HCT116 (cell line): Measurements from ENCODE around the gene RNF41. TPM values are rescaled to one million over a fixed set of nuclear protein-coding genes. Genes with fewer than 3 reads are reported as not detected.

Experiments used
- ATAC-seq: fragments of 200-7000 bp; cut with Tn5 transposase; 2 replicates; pipeline ENCODE4 v1.9.1; 2020; ENCODE audit warnings: mild to moderate bottlenecking, moderate library complexity
- BruUV-seq: library from RNA; stranded (reverse); fragments of 400-500 nt; replicated peaks from 2 replicates; lab custom pipeline; 2021; lab: Mats Ljungman, UMichigan
- CTCF ChIA-PET: fragments of 300-600 bp; sonication (Branson Sonifier 250); formaldehyde crosslinking; loops from one replicate; lab custom pipeline; 2021; ENCODE audit warnings: antibody characterized with exemption; lab: Charles Lee
- POLR2A ChIA-PET: fragments of 300-600, 350-600 bp; sonication (Branson Sonifier 250); formaldehyde crosslinking; loops from one replicate; lab custom pipeline; 2021; ENCODE audit warnings: antibody characterized with exemption; lab: Charles Lee
- RAD21 ChIA-PET, 2 experiments: fragments of 300-600 bp; sonication (Branson Sonifier 250); formaldehyde crosslinking; loops; one replicate each; lab custom pipeline; 2023; ENCODE audit warnings: low total read pairs in 2 of 2; ENCODE audit not compliant: uncharacterized antibody in 2 of 2, unreplicated experiment in 2 of 2, low non-redundant PET in 1 of 2; lab: Charles Lee
- DNase-seq: peaks from one replicate; pipeline ENCODE4 v3.0.0-alpha.2; 2010; ENCODE audit warnings: low read depth, low spot score
- H2AFZ ChIP-seq: fragments of 200-600 bp; shearing (Covaris generic), sonication (generic); 2 replicates; pipeline ENCODE4 v1.6.1; 2017; ENCODE audit warnings: low read depth, mixed run types, mixed read lengths, antibody characterized with exemption, low read length; ENCODE audit not compliant: poor library complexity, severe bottlenecking
- H3K27ac ChIP-seq: 2 replicates; pipeline ENCODE4 v1.5.1; 2012; ENCODE audit warnings: low read depth, low read length
- H3K27me3 ChIP-seq: fragments of 200-600 bp; sonication (generic); 2 replicates; pipeline ENCODE4 v1.6.1; 2016; ENCODE audit warnings: mixed run types, low read length, mixed read lengths; ENCODE audit not compliant: insufficient read depth
- H3K36me3 ChIP-seq, 2 experiments: fragments of 200-500 bp in 1 of 2; fragments of 200-600 bp in 1 of 2; sonication (Bioruptor generic) in 1 of 2; sonication (generic) in 1 of 2; 2 replicates each; pipeline versions ENCODE4 v1.5.1 to v1.6.1; 2014 to 2016; ENCODE audit warnings: low read length in 2 of 2, inconsistent platforms in 1 of 2, mixed read lengths in 1 of 2, mixed run types in 1 of 2; ENCODE audit not compliant: insufficient read depth in 2 of 2, control insufficient read depth in 1 of 2
- H3K4me1 ChIP-seq, 2 experiments: fragments of 200-600 bp in 1 of 2; sonication (generic) in 1 of 2; 2 replicates each; pipeline versions ENCODE4 v1.5.1 to v1.6.1; 2012 to 2017; ENCODE audit warnings: low read length in 2 of 2, inconsistent platforms in 1 of 2, mild to moderate bottlenecking in 1 of 2, mixed read lengths in 1 of 2, mixed run types in 1 of 2, moderate library complexity in 1 of 2; ENCODE audit not compliant: insufficient read depth in 2 of 2, control insufficient read depth in 1 of 2
- H3K4me2 ChIP-seq: fragments of 200-600 bp; sonication (generic); 2 replicates; pipeline ENCODE4 v1.6.1; 2017; ENCODE audit warnings: mixed run types, low read length, mixed read lengths
- H3K4me3 ChIP-seq, 2 experiments: fragments of 200-600 bp in 1 of 2; sonication (generic) in 1 of 2; replicated peaks in 1 of 2; 2 replicates each; pipeline ENCODE4 v1.5.1; 2011 to 2016; ENCODE audit warnings: low read length in 2 of 2, control low read depth in 1 of 2, low read depth in 1 of 2, mild to moderate bottlenecking in 1 of 2, mixed read lengths in 1 of 2, mixed run types in 1 of 2
- H3K79me2 ChIP-seq: fragments of 200-600 bp; sonication (generic); 2 replicates; pipeline ENCODE4 v1.6.1; 2017; ENCODE audit warnings: mild to moderate bottlenecking, mixed run types, low read length, moderate library complexity, mixed read lengths; ENCODE audit not compliant: insufficient read depth
- H3K9ac ChIP-seq: fragments of 200-600 bp; sonication (generic); 2 replicates; pipeline ENCODE4 v1.6.1; 2016; ENCODE audit warnings: low read length, mixed read lengths
- H3K9me2 ChIP-seq: fragments of 200-600 bp; sonication (generic), shearing (Covaris generic); 2 replicates; pipeline ENCODE4 v1.6.1; 2017; ENCODE audit warnings: mixed run types, mild to moderate bottlenecking, moderate library complexity; ENCODE audit not compliant: insufficient read depth
- H3K9me3 ChIP-seq, 2 experiments: fragments of 200-500 bp in 1 of 2; fragments of 200-600 bp in 1 of 2; sonication (Bioruptor generic) in 1 of 2; sonication (generic) in 1 of 2; 2 replicates each; pipeline ENCODE4 v1.6.1; 2014 to 2017; ENCODE audit warnings: low read length in 2 of 2, mixed read lengths in 2 of 2, inconsistent platforms in 1 of 2, low read depth in 1 of 2, mild to moderate bottlenecking in 1 of 2, mixed run types in 1 of 2, moderate library complexity in 1 of 2; ENCODE audit not compliant: control insufficient read depth in 1 of 2, insufficient read depth in 1 of 2
- H4K20me1 ChIP-seq: fragments of 200-600 bp; sonication (generic), shearing (Covaris generic); 2 replicates; pipeline ENCODE4 v1.6.1; 2017; ENCODE audit warnings: mixed run types, mild to moderate bottlenecking, moderate library complexity; ENCODE audit not compliant: insufficient read depth
- ATF3 ChIP-seq: IDR thresholded peaks from 2 replicates; pipeline ENCODE4 v1.6.1; 2012
- CBX3 ChIP-seq: IDR thresholded peaks from 2 replicates; pipeline ENCODE4 v1.6.1; 2012; ENCODE audit warnings: low read depth
- CEBPB ChIP-seq: IDR thresholded peaks from 2 replicates; pipeline ENCODE4 v1.6.1; 2012; ENCODE audit warnings: low read depth
- CTCF ChIP-seq, 3 experiments: fragments of 200-600 bp in 1 of 3; sonication (generic) in 1 of 3; IDR thresholded peaks in 2 of 3; conservative IDR thresholded peaks in 1 of 3; 2 replicates each; pipeline ENCODE4 v1.5.1; 2012 to 2017; ENCODE audit warnings: low read depth in 2 of 3, low read length in 2 of 3, antibody characterized with exemption in 1 of 3, borderline replicate concordance in 1 of 3, control low read depth in 1 of 3, mild to moderate bottlenecking in 1 of 3, mixed read lengths in 1 of 3, mixed run types in 1 of 3, moderate library complexity in 1 of 3; ENCODE audit not compliant: insufficient read depth in 1 of 3
- EGR1 ChIP-seq: IDR thresholded peaks from 2 replicates; pipeline ENCODE4 v1.6.1; 2012; ENCODE audit warnings: low read depth
- ELF1 ChIP-seq: IDR thresholded peaks from 2 replicates; pipeline ENCODE4 v1.6.1; 2012; ENCODE audit warnings: low read depth, borderline replicate concordance
- EZH2phosphoT487 ChIP-seq: fragments of 200-600 bp; IDR thresholded peaks from 2 replicates; pipeline ENCODE4 v1.6.1; 2018; ENCODE audit warnings: antibody characterized with exemption, borderline replicate concordance
- FOSL1 ChIP-seq: IDR thresholded peaks from 2 replicates; pipeline ENCODE4 v1.6.1; 2012; ENCODE audit warnings: low read depth
- JUND ChIP-seq: IDR thresholded peaks from 2 replicates; pipeline ENCODE4 v1.6.1; 2012
- MAX ChIP-seq: IDR thresholded peaks from 2 replicates; pipeline ENCODE4 v1.6.1; 2012
- POLR2A ChIP-seq: IDR thresholded peaks from 2 replicates; pipeline ENCODE4 v1.7.0; 2011; ENCODE audit warnings: borderline replicate concordance; ENCODE audit not compliant: insufficient read depth, insufficient read length; ENCODE audit errors: extremely low read depth
- POLR2AphosphoS5 ChIP-seq: IDR thresholded peaks from 2 replicates; pipeline ENCODE4 v1.6.1; 2011; ENCODE audit warnings: mild to moderate bottlenecking, low read depth, low read length, moderate library complexity
- RAD21 ChIP-seq: IDR thresholded peaks from 2 replicates; pipeline ENCODE4 v1.6.1; 2012; ENCODE audit warnings: low read depth, mild to moderate bottlenecking
- SIN3A ChIP-seq: IDR thresholded peaks from 2 replicates; pipeline ENCODE4 v1.6.1; 2012; ENCODE audit warnings: low read depth
- SRF ChIP-seq: IDR thresholded peaks from 2 replicates; pipeline ENCODE4 v1.6.1; 2012; ENCODE audit warnings: low read depth
- TCF7L2 ChIP-seq: IDR thresholded peaks from 2 replicates; pipeline ENCODE4 v1.7.0; 2011; ENCODE audit warnings: borderline replicate concordance, inconsistent platforms; ENCODE audit not compliant: insufficient read depth, insufficient read length; ENCODE audit errors: extremely low read depth
- YY1 ChIP-seq: IDR thresholded peaks from 2 replicates; pipeline ENCODE4 v1.6.1; 2011; ENCODE audit warnings: low read length, low read depth, moderate library complexity, mild to moderate bottlenecking; ENCODE audit not compliant: insufficient replicate concordance; ENCODE audit errors: extremely low read depth
- ZBTB33 ChIP-seq: IDR thresholded peaks from 2 replicates; pipeline ENCODE4 v1.6.1; 2011; ENCODE audit warnings: mild to moderate bottlenecking, low read length, moderate library complexity; ENCODE audit not compliant: insufficient replicate concordance; ENCODE audit errors: extremely low read depth
- ZNF274 ChIP-seq: fragments of 200-500 bp; sonication (Bioruptor generic); IDR thresholded peaks from 2 replicates; pipeline ENCODE4 v1.6.1; 2014; ENCODE audit warnings: mild to moderate bottlenecking, low read depth, low read length, inconsistent platforms
- intact Hi-C: fragments of 100-400 bp; cut with micrococcal nuclease; formaldehyde crosslinking; loops from 2 replicates; pipeline ENCODE4 v1.10.0; 2022
- total RNA-seq: library from RNA; stranded (reverse); gene quantifications from one replicate; pipeline ENCODE4 v1.2.1, GENCODE V29; 2021; ENCODE audit not compliant: unreplicated experiment

Gene RNF41
- total RNA-seq, 1 experiment from 2014 or later = 40.6 TPM

GRCh38 chr12:56261503-56262232 is 39.9 kb upstream of the RNF41 start (continued):
- TF ChIP-seq MAX (peak; percentile 59; the same call in 1 of the 2 replicates), RAD21 (peak; percentile 17; the same call in 1 of the 2 replicates), SIN3A (no peak), SRF (no peak)

GRCh38 chr12:56260921-56261320 is 39.2 kb upstream of the RNF41 start:
- Histone ChIP-seq H3K4me2 (0 out of 2 replicates have a peak overlapping the region, but pooled peaks have one; percentile 7), H3K4me1 (peaks cover 26 to 56% of the 10 kb centered on the region in 2 experiments), H3K27me3 (no peaks in the 10 kb centered on the region), H3K9ac (no peak overlapping the region), H3K36me3 (peaks cover 2 to 10% of the 10 kb centered on the region in 2 experiments; a peak in 1 of 4 replicates), H2AFZ (no peak overlapping the region), H3K79me2 (peaks cover 20% of the 10 kb centered on the region), H3K27ac (no peak overlapping the region), H3K9me3 (no peaks in the 10 kb centered on the region), H3K4me3 (no peak overlapping the region), H3K9me2 (no peaks in the 10 kb centered on the region), H4K20me1 (no peaks in the 10 kb centered on the region)
- intact Hi-C loops = no loop called here
- ChIA-PET POLR2A (interaction anchor here (0.6 kb wide), 1 partner anchor 518 kb away, joined by 7 read pairs; no protein-coding TSS in a partner anchor), CTCF (no interaction called here), RAD21 (no interaction called here)
- DNase-seq (no peak), ATAC-seq (no peak)
- no TSS peak for BruUV-seq
- TF ChIP-seq SRF (no peak), ZBTB33 (no peak), CBX3 (no peak), CTCF (IDR thresholded peaks at IDR 0.05 in 2 of 3, conservative IDR thresholded peaks at IDR 0.05 in 1 of 3; ENCODE audit: borderline replicate concordance in 1 of 3, insufficient read depth in 1 of 3, low read depth in 2 of 3, low read length in 2 of 3) (no peak), ELF1 (no peak), MAX (no peak), SIN3A (no peak), ZNF274 (no peak), JUND (no peak), FOSL1 (no peak), EZH2phosphoT487 (no peak), TCF7L2 (no peak), CEBPB (no peak), POLR2A (no peak), EGR1 (no peak), RAD21 (no peak), ATF3 (no peak), YY1 (no peak), POLR2AphosphoS5 (no peak)
